Esophagus muscularis mucosa (tissue), 4 donors: ENCODE results near the gene TGFBR3. TPM values are rescaled to one million over a fixed set of nuclear protein-coding genes. Genes with fewer than 3 reads are reported as not detected.

ENCODE experiments used
- DNase-seq: peaks from one replicate; pipeline ENCODE4 v3.0.0-alpha.2; 2017; ENCODE audit errors: extremely low spot score
- H3K27ac ChIP-seq, 4 donors: fragments of 200-600 bp; sonication (generic); replicated peaks in 1 of 4; 1 replicate in 3 of 4; 2 replicates in 1 of 4; pipeline ENCODE4 v1.5.1; 2016 to 2019; ENCODE audit warnings: mild to moderate bottlenecking in 1 of 4
- H3K27me3 ChIP-seq, 4 donors: fragments of 200-600 bp; sonication (generic); one replicate each; pipeline versions ENCODE4 v1.5.1 to v1.6.0; 2016 to 2019
- H3K36me3 ChIP-seq, 4 donors: fragments of 200-600 bp; sonication (generic); one replicate each; pipeline ENCODE4 v1.5.1; 2016 to 2019
- H3K4me1 ChIP-seq, 4 donors: fragments of 200-600 bp; sonication (generic); one replicate each; pipeline ENCODE4 v1.5.1; 2016 to 2019
- H3K4me3 ChIP-seq, 4 donors: fragments of 200-600 bp; sonication (generic); 1 replicate in 2 of 4; 2 replicates in 2 of 4; pipeline ENCODE4 v1.5.1; 2016 to 2019; ENCODE audit warnings: mild to moderate bottlenecking in 4 of 4, moderate library complexity in 1 of 4
- H3K9me3 ChIP-seq, 4 donors: fragments of 200-600 bp; sonication (generic); 1 replicate in 3 of 4; 2 replicates in 1 of 4; pipeline ENCODE4 v1.5.1; 2016 to 2019
- CTCF ChIP-seq, 3 experiments: fragments of 200-600 bp in 2 of 3; fragments of 450-650 bp in 1 of 3; sonication (generic) in 2 of 3; IDR thresholded peaks; one replicate each; pipeline ENCODE4 v1.5.1; 2017 to 2019; ENCODE audit warnings: antibody characterized with exemption in 3 of 3, mild to moderate bottlenecking in 2 of 3, moderate library complexity in 1 of 3
- EP300 ChIP-seq: sonication (generic); formaldehyde crosslinking; IDR thresholded peaks from one replicate; pipeline ENCODE4 v1.6.1; 2017; ENCODE audit warnings: antibody characterized with exemption
- POLR2A ChIP-seq: fragments of 450-650 bp; IDR thresholded peaks from one replicate; pipeline ENCODE4 v1.6.1; 2017; ENCODE audit warnings: antibody characterized with exemption, moderate library complexity, mild to moderate bottlenecking, low read depth
- POLR2AphosphoS5 ChIP-seq, 2 donors: sonication (generic); formaldehyde crosslinking; IDR thresholded peaks; one replicate each; pipeline ENCODE4 v1.6.1; 2017; ENCODE audit warnings: antibody characterized with exemption in 2 of 2
- WGBS: methylation state at CpG from one replicate; pipeline ENCODE4 v1.1.5; 2018; 5-methylcytosine and 5-hydroxymethylcytosine counted together
- intact Hi-C: fragments of 100-400 bp; cut with DNase I; formaldehyde crosslinking; loops from one replicate; pipeline ENCODE4 v1.15.1; 2023
- total RNA-seq, 4 donors: library from RNA; depleted of rRNA; stranded (reverse); fragments of >200 nt; gene quantifications; one replicate each; pipeline versions ENCODE4 v1.1.0 to v1.2.1, GENCODE V29; 2016

Gene TGFBR3
- total RNA-seq, 4 donors from 2014 or later, result 176 to 262 (median 188) TPM

- Histone ChIP-seq H3K36me3 (no peaks in the 10 kb centered on the region), H3K4me1 (no peaks in the 10 kb centered on the region), H3K27ac (no peak overlapping the region), H3K4me3 (no peak overlapping the region), H3K27me3 (no peaks in the 10 kb centered on the region), H3K9me3 (no peaks in the 10 kb centered on the region)
- DNase-seq, result peak; percentile 74
- TF ChIP-seq EP300, result no peak
- no peak for TF ChIP-seq POLR2AphosphoS5 (IDR thresholded peaks at IDR 0.05)
- TF ChIP-seq POLR2A, result no peak
- TF ChIP-seq CTCF (IDR thresholded peaks at IDR 0.05), result no peak
- WGBS, result 67% methylated on average over 3 of the region's 3 CpGs
- intact Hi-C loops, result no loop called here
Observed at GRCh38 chr1:91913018-91913417, 27.1 kb upstream of the TGFBR3 start.

GRCh38 chr1:91912266-91912665 is 26.3 kb upstream of the TGFBR3 start:
- H3K36me3 ChIP-seq, result no peaks in the 10 kb centered on the region
- TF ChIP-seq EP300 (no peak), POLR2AphosphoS5 (IDR thresholded peaks at IDR 0.05) (no peak), POLR2A (no peak), CTCF (IDR thresholded peaks at IDR 0.05) (no peak)
- no peak overlapping the region for H3K27ac ChIP-seq
- H3K4me1 ChIP-seq, result no peaks in the 10 kb centered on the region
- WGBS, result 50% methylated on average over 1 of the region's 1 CpG
- H3K9me3 ChIP-seq, result no peaks in the 10 kb centered on the region
- intact Hi-C loops, result no loop called here
- DNase-seq, result no peak
- H3K27me3 ChIP-seq, result no peaks in the 10 kb centered on the region
- H3K4me3 ChIP-seq, result no peak overlapping the region

- Histone ChIP-seq H3K9me3 (no peaks in the 10 kb centered on the region), H3K4me1 (peaks cover 4 to 35% (median 19%) of the 10 kb centered on the region in 4 donors), H3K4me3 (no peak overlapping the region), H3K27ac (no peak overlapping the region), H3K36me3 (no peaks in the 10 kb centered on the region), H3K27me3 (no peaks in the 10 kb centered on the region)
- intact Hi-C loops, result no loop called here
- no peak for TF ChIP-seq EP300
- TF ChIP-seq POLR2A, result no peak
- TF ChIP-seq POLR2AphosphoS5 (IDR thresholded peaks at IDR 0.05), result no peak
- no peak for TF ChIP-seq CTCF (IDR thresholded peaks at IDR 0.05)
- DNase-seq, result no peak
Observed at GRCh38 chr1:91901231-91901630, 15.3 kb upstream of the TGFBR3 start.

GRCh38 chr1:91900562-91900961 is 14.6 kb upstream of the TGFBR3 start:
- DNase-seq, result no peak
- Histone ChIP-seq H3K4me1 (peaks cover 4 to 37% (median 19%) of the 10 kb centered on the region in 4 donors), H3K27me3 (no peaks in the 10 kb centered on the region), H3K27ac (no peak overlapping the region), H3K36me3 (no peaks in the 10 kb centered on the region), H3K4me3 (no peak overlapping the region), H3K9me3 (no peaks in the 10 kb centered on the region)
- TF ChIP-seq EP300 (no peak), POLR2AphosphoS5 (IDR thresholded peaks at IDR 0.05) (peak in 1 of 2 donors; percentile 80)
- 78% methylated on average over 1 of the region's 1 CpG for WGBS
- intact Hi-C loops, result no loop called here

- Histone ChIP-seq H3K4me3 (no peak overlapping the region), H3K4me1 (peaks cover 4 to 41% (median 25%) of the 10 kb centered on the region in 4 donors), H3K27me3 (no peaks in the 10 kb centered on the region), H3K27ac (peak overlapping the region; percentile 11 to 60 (median 43)), H3K9me3 (no peaks in the 10 kb centered on the region), H3K36me3 (no peaks in the 10 kb centered on the region)
- 58% methylated on average over 5 of the region's 5 CpGs for WGBS
- intact Hi-C loops, result no loop called here
- DNase-seq, result no peak
- no peak for TF ChIP-seq POLR2A
- no peak for TF ChIP-seq CTCF (IDR thresholded peaks at IDR 0.05)
Observed at GRCh38 chr1:91897016-91897415, 11.1 kb upstream of the TGFBR3 start.
